ENCODE results near the gene PAPSS2. TPM values are rescaled to one million over a fixed set of nuclear protein-coding genes. Genes with fewer than 3 reads are reported as not detected.

PAPSS2 gene
- total and polyA plus RNA-seq, 9 donors, result 18.0 to 102 (median 42.5) TPM

DNA sequence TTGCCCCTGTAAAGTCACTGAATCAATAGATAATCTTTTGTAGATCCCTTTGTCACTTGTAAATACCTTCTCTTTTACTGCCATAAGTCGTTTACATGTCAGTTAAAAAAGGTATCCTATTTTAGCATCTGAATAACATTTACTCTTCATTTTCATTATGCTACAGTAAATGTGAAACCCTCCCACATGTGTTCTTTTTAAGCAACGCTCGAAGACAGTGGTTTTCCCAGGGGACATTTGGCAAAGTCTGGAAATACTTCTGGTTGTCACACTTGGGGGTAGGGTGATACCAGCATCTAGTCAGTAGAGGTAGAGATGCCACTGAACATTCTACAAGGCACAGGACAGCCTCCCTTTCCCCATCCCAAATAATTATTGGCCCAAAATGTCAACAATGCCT, 134.6 kb downstream of the PAPSS2 start:
- WGBS, 3 donors, result 61 to 71% (median 68%) methylated on average over 3 of the region's 3 CpGs
- H3K9me3 ChIP-seq, result no peaks in the 10 kb centered on the region
- H3K4me1 ChIP-seq (ENCODE audit: insufficient read depth), result peaks cover 2% of the 10 kb centered on the region
- no peaks in the 10 kb centered on the region for H3K36me3 ChIP-seq
- no peak overlapping the region for H3K4me3 ChIP-seq
- H3K27me3 ChIP-seq, result no peaks in the 10 kb centered on the region
- H3K27ac ChIP-seq, result no peak overlapping the region
- TF ChIP-seq POLR2A (IDR thresholded peaks at IDR 0.05) (no peak), EP300 (IDR thresholded peaks at IDR 0.05) (no peak)
- TF ChIP-seq, protein P1, sequence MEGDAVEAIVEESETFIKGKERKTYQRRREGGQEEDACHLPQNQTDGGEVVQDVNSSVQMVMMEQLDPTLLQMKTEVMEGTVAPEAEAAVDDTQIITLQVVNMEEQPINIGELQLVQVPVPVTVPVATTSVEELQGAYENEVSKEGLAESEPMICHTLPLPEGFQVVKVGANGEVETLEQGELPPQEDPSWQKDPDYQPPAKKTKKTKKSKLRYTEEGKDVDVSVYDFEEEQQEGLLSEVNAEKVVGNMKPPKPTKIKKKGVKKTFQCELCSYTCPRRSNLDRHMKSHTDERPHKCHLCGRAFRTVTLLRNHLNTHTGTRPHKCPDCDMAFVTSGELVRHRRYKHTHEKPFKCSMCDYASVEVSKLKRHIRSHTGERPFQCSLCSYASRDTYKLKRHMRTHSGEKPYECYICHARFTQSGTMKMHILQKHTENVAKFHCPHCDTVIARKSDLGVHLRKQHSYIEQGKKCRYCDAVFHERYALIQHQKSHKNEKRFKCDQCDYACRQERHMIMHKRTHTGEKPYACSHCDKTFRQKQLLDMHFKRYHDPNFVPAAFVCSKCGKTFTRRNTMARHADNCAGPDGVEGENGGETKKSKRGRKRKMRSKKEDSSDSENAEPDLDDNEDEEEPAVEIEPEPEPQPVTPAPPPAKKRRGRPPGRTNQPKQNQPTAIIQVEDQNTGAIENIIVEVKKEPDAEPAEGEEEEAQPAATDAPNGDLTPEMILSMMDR (IDR thresholded peaks at IDR 0.05), result no peak
- no peak for DNase-seq
- intact Hi-C loops (cut with DNase I), result no loop called here

Other genes starting within 250 kb of the PAPSS2 start
- gene MINPP1, start 155.0 kb upstream of the PAPSS2 start, total RNA-seq, result 10 to 100 TPM in 6 of 7 donors, 1 to 10 TPM in 1; 9.8 to 21.8 (median 12.3) TPM
- 10 to 100 TPM; 10.1 to 13.8 TPM for gene MINPP1, start 155.0 kb upstream of the PAPSS2 start, polyA plus RNA-seq
- gene ATAD1, start 158.3 kb downstream of the PAPSS2 start, total RNA-seq, result 10 to 100 TPM; 23.1 to 51.0 (median 39.1) TPM
- 10 to 100 TPM; 21.5 to 40.7 TPM for gene ATAD1, start 158.3 kb downstream of the PAPSS2 start, polyA plus RNA-seq
- gene KLLN, start 203.7 kb downstream of the PAPSS2 start, total RNA-seq, result 1 to 10 TPM in 1 of 7 donors, under 1 TPM in 6; 0.33 to 2.0 (median 0.61) TPM
- gene KLLN, start 203.7 kb downstream of the PAPSS2 start, polyA plus RNA-seq, result under 1 TPM; 0.22 to 0.60 TPM
- gene PTEN, start 203.7 kb downstream of the PAPSS2 start, total RNA-seq, result 100 to 1,000 TPM in 4 of 7 donors, 10 to 100 TPM in 3; 69.8 to 182 (median 112) TPM
- gene PTEN, start 203.7 kb downstream of the PAPSS2 start, polyA plus RNA-seq, result 10 to 100 TPM; 23.7 to 84.7 TPM

Measured in ovary (tissue), 9 donors.